Breast epithelium (tissue), 4 donors: ENCODE measurements around the gene AQP5. TPM values are rescaled to one million over a fixed set of nuclear protein-coding genes. Genes with fewer than 3 reads are reported as not detected.
A peak's percentile ranks its signal among the peaks of the same experiment; 100 is the strongest.

Experiments used
- DNase-seq, 2 donors: peaks; one replicate each; pipeline ENCODE4 v3.0.0-alpha.2; 2019; ENCODE audit warnings: low spot score in 2 of 2
- H3K27ac ChIP-seq, 2 donors: fragments of 200-600 bp; sonication (generic) in 1 of 2; one replicate each; pipeline ENCODE4 v1.5.1; 2016 to 2019; ENCODE audit warnings: mild to moderate bottlenecking in 1 of 2
- H3K27me3 ChIP-seq, 2 donors: fragments of 200-600 bp; sonication (generic) in 1 of 2; one replicate each; pipeline versions ENCODE4 v1.5.1 to v1.6.0; 2017 to 2019; ENCODE audit warnings: control low read depth in 1 of 2, mild to moderate bottlenecking in 1 of 2
- H3K36me3 ChIP-seq: fragments of 200-600 bp; one replicate; pipeline ENCODE4 v1.5.1; 2019
- H3K4me1 ChIP-seq, 2 donors: fragments of 200-600 bp; sonication (generic); one replicate each; pipeline ENCODE4 v1.5.1; 2016 to 2019; ENCODE audit warnings: control low read depth in 1 of 2
- H3K4me3 ChIP-seq, 3 donors: fragments of 200-600 bp; sonication (generic); 1 replicate in 2 of 3; 2 replicates in 1 of 3; pipeline ENCODE4 v1.5.1; 2016 to 2019; ENCODE audit warnings: mild to moderate bottlenecking in 3 of 3, moderate library complexity in 2 of 3
- H3K9me3 ChIP-seq, 2 donors: fragments of 200-600 bp; sonication (generic) in 1 of 2; one replicate each; pipeline ENCODE4 v1.5.1; 2016 to 2019; ENCODE audit warnings: control low read depth in 1 of 2
- POLR2A ChIP-seq: fragments of 450-650 bp; IDR thresholded peaks from one replicate; pipeline ENCODE4 v1.6.1; 2016; ENCODE audit warnings: antibody characterized with exemption, mild to moderate bottlenecking, moderate library complexity
- POLR2AphosphoS5 ChIP-seq, 3 donors: sonication (generic); formaldehyde crosslinking; IDR thresholded peaks; one replicate each; pipeline ENCODE4 v1.6.1; 2017; ENCODE audit warnings: antibody characterized with exemption in 3 of 3
- intact Hi-C: fragments of 100-400 bp; cut with DNase I; formaldehyde crosslinking; loops from one replicate; pipeline ENCODE4 v1.15.1; 2023; ENCODE audit warnings: low total_unique reads
- total RNA-seq, 3 donors: library from RNA; depleted of rRNA; stranded (reverse); fragments of >200 nt; gene quantifications; one replicate each; pipeline ENCODE4 v1.1.0, GENCODE V29; 2016
- TF ChIP-seq, protein P1 (sequence below), 3 donors: fragments of 450-650 bp; IDR thresholded peaks; one replicate each; pipeline ENCODE4 v1.5.1; 2016 to 2017; ENCODE audit warnings: antibody characterized with exemption in 3 of 3, mild to moderate bottlenecking in 3 of 3, moderate library complexity in 3 of 3

Gene AQP5
- total RNA-seq, 3 donors from 2014 or later: 3.1 to 4.6 TPM; not detected in 1

DNA sequence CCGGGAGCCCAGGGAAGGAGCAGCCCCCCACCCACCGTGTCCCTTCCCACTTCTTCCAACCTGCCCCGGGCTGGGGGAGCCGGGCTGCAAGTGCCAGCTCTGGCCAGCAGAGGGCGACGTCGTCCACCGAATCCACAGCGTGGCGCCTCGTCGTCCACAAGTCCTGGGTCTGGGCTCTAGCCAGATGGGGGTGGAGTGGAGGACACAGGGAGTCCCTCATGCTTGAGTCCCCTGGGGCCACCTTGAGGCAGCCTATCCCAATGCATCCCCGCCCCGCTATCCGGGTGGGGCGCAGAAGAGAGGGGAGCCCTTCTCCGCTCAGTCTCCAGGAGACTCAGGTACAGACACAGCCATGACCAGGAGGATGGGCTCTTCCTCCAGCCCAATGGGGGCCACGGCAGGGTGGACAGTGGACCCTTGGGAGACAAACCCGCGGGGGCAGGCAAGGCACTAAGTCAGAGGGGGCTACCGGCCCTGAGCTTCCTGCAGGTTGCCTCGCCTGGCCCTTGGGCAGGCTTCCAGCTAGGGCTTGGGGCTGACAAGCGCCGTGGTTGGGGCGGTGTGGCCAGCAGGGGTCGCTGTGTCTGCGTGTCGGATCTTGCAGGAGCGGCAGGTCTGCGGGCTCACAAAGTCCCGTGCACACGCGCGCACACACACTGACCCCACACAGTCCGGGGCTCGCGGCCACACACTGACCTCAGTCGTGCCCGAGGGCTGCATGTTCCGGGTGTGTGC is 5.5 kb downstream of the AQP5 start:
- Histone ChIP-seq H3K4me1 (peaks cover 0 to 8% of the 10 kb centered on the region in 2 donors), H3K4me3 (peak overlapping the region; percentile 4 to 57 (median 36)), H3K36me3 (no peaks in the 10 kb centered on the region), H3K27ac (no peak overlapping the region), H3K27me3 (peaks cover 0 to 3% of the 10 kb centered on the region in 2 donors), H3K9me3 (no peaks in the 10 kb centered on the region)
- TF ChIP-seq, protein P1, sequence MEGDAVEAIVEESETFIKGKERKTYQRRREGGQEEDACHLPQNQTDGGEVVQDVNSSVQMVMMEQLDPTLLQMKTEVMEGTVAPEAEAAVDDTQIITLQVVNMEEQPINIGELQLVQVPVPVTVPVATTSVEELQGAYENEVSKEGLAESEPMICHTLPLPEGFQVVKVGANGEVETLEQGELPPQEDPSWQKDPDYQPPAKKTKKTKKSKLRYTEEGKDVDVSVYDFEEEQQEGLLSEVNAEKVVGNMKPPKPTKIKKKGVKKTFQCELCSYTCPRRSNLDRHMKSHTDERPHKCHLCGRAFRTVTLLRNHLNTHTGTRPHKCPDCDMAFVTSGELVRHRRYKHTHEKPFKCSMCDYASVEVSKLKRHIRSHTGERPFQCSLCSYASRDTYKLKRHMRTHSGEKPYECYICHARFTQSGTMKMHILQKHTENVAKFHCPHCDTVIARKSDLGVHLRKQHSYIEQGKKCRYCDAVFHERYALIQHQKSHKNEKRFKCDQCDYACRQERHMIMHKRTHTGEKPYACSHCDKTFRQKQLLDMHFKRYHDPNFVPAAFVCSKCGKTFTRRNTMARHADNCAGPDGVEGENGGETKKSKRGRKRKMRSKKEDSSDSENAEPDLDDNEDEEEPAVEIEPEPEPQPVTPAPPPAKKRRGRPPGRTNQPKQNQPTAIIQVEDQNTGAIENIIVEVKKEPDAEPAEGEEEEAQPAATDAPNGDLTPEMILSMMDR (IDR thresholded peaks at IDR 0.05): peak; percentile 70 to 84 (median 79)
- TF ChIP-seq POLR2A (no peak), POLR2AphosphoS5 (IDR thresholded peaks at IDR 0.05) (peak in 1 of 3 donors; percentile 16)
- peak; percentile 71 to 89 for DNase-seq
- intact Hi-C loops: loop anchor here (10.0 kb wide), 1 partner anchor 192 kb away; no protein-coding TSS in a partner anchor

DNA sequence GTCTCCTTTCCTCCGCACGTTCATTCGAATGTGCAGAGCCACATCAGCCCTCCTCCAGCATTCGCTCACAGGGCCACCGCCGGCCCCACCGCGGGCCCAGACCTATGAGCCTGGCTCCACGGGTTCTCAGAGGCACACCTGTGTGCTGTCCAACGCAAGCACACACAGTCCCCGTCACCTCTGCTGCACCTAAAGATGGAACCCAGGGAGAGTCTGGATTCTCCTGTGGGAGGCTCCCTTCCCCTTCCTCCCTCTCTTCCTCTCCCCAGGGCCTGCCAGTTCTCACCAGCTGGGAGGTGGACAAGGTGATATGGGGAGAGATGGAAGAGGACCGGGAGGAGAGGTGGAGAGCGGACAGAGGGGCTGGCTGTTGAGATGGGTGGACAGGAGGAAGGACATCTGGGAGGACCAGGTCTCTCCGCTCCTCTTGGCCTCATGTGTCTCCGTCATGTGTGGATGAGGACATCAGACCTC is 6.1 kb downstream of the AQP5 start:
- intact Hi-C loops: loop anchor here (10.0 kb wide), 1 partner anchor 193 kb away; no protein-coding TSS in a partner anchor
- DNase-seq: no peak
- peak overlapping the region; percentile 4 to 57 (median 36) for H3K4me3 ChIP-seq
- H3K27ac ChIP-seq: no peak overlapping the region
- H3K27me3 ChIP-seq: peaks cover 0 to 3% of the 10 kb centered on the region in 2 donors
- H3K4me1 ChIP-seq: peaks cover 0 to 8% of the 10 kb centered on the region in 2 donors
- H3K9me3 ChIP-seq: no peaks in the 10 kb centered on the region
- no peaks in the 10 kb centered on the region for H3K36me3 ChIP-seq
- TF ChIP-seq POLR2A (no peak), POLR2AphosphoS5 (IDR thresholded peaks at IDR 0.05) (no peak)
- TF ChIP-seq, protein P1 (IDR thresholded peaks at IDR 0.05): no peak

DNA sequence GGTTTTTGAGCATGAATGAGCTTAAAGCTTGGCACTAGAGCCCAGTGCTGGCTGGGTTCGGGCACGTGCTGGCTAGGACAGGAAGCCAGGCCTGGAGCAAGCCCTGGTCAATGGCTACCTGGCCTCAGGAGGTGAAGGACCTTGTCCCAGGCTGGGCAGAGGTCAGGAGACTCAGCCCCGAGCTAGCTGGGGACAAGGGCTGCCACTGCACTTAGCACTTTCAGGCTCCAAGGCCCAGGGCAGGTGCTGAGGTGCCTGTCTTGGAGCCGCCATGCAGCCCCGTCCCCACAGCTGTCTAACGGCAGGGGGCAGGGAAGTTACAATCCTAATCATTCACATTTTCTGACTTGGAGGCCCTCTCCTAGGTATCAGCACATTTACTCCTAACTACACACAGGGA is 6.8 kb downstream of the AQP5 start:
- peaks cover 0 to 3% of the 10 kb centered on the region in 2 donors for H3K27me3 ChIP-seq
- no peaks in the 10 kb centered on the region for H3K9me3 ChIP-seq
- no peak for DNase-seq
- intact Hi-C loops: loop anchor here (10.0 kb wide), 1 partner anchor 194 kb away; no protein-coding TSS in a partner anchor
- no peaks in the 10 kb centered on the region for H3K36me3 ChIP-seq
- no peak overlapping the region for H3K4me3 ChIP-seq
- peaks cover 0 to 8% of the 10 kb centered on the region in 2 donors for H3K4me1 ChIP-seq
- H3K27ac ChIP-seq: no peak overlapping the region
- TF ChIP-seq POLR2AphosphoS5 (IDR thresholded peaks at IDR 0.05): no peak
- TF ChIP-seq POLR2A: no peak
- TF ChIP-seq, protein P1 (IDR thresholded peaks at IDR 0.05): no peak

DNA sequence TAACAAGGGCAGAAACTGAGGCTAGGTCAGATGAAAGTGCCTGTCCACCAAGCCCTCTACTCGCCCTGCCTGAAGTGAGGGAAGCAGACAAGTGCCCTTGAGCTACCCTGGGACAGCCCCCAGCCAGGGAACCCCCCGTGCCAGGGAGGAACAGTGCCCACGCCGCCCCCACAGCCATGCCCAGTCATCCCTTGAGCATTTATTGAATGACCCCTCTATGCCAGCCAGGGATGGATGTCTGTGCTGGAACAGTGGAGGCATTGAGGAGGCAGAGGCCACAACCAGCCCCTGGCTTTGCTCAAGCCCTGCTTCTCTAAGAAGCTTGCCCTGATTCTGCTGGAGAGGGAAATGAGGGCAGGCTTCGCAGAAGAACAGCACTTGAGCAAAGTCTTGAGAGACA is 7.4 kb downstream of the AQP5 start:
- no peak for DNase-seq
- H3K27me3 ChIP-seq: peaks cover 0 to 3% of the 10 kb centered on the region in 2 donors
- no peak overlapping the region for H3K4me3 ChIP-seq
- TF ChIP-seq, protein P1 (IDR thresholded peaks at IDR 0.05): no peak
- TF ChIP-seq POLR2A (no peak), POLR2AphosphoS5 (IDR thresholded peaks at IDR 0.05) (no peak)
- H3K27ac ChIP-seq: no peak overlapping the region
- no peaks in the 10 kb centered on the region for H3K9me3 ChIP-seq
- H3K4me1 ChIP-seq: peaks cover 0 to 8% of the 10 kb centered on the region in 2 donors
- H3K36me3 ChIP-seq: no peaks in the 10 kb centered on the region
- intact Hi-C loops: loop anchor here (10.0 kb wide), 1 partner anchor 194 kb away; no protein-coding TSS in a partner anchor
